Astrocyte of the spinal cord (primary cell): Measurements from ENCODE around the gene RFTN1.

Experiments
- DNase-seq: peaks from one replicate; pipeline ENCODE4 v3.0.0; 2011; ENCODE audit warnings: low read depth, low spot score
- H3K4me3 ChIP-seq: 2 replicates; pipeline ENCODE4 v1.5.1; 2011; ENCODE audit warnings: low read depth, mild to moderate bottlenecking, low read length, moderate library complexity
- in situ Hi-C: cut with HindIII; loops from 2 replicates; pipeline ENCODE4 v1.10.0; 2017; ENCODE audit warnings: low sequenced_read_pairs
- TF ChIP-seq, protein P1 (sequence below): IDR thresholded peaks from 2 replicates; pipeline ENCODE4 v1.5.1; 2012; ENCODE audit warnings: low read depth, mild to moderate bottlenecking, low read length, inconsistent platforms

RFTN1 gene

DNA sequence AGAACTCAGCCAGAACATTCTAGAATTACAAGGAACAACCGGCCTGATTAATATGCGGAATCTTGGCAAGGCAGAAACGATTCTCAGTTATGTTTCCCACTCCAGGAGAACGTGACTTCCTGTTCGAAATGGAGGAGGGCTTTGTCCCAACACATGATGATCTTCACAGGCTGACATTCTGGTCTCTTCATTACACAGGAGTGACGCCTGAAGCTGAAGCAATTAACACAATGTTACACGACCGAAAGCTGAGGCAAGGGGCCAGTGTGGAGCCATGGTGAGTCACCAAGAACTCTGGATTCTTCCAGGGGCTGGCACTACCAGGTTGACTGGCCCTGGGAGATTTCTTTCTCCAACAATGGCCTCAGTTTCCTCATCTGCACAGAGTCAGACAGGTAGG, 40.9 kb downstream of the RFTN1 start:
- no peak overlapping the region for H3K4me3 ChIP-seq
- TF ChIP-seq, protein P1, sequence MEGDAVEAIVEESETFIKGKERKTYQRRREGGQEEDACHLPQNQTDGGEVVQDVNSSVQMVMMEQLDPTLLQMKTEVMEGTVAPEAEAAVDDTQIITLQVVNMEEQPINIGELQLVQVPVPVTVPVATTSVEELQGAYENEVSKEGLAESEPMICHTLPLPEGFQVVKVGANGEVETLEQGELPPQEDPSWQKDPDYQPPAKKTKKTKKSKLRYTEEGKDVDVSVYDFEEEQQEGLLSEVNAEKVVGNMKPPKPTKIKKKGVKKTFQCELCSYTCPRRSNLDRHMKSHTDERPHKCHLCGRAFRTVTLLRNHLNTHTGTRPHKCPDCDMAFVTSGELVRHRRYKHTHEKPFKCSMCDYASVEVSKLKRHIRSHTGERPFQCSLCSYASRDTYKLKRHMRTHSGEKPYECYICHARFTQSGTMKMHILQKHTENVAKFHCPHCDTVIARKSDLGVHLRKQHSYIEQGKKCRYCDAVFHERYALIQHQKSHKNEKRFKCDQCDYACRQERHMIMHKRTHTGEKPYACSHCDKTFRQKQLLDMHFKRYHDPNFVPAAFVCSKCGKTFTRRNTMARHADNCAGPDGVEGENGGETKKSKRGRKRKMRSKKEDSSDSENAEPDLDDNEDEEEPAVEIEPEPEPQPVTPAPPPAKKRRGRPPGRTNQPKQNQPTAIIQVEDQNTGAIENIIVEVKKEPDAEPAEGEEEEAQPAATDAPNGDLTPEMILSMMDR, result no peak
- no peak for DNase-seq
- in situ Hi-C loops, result no loop called here

DNA sequence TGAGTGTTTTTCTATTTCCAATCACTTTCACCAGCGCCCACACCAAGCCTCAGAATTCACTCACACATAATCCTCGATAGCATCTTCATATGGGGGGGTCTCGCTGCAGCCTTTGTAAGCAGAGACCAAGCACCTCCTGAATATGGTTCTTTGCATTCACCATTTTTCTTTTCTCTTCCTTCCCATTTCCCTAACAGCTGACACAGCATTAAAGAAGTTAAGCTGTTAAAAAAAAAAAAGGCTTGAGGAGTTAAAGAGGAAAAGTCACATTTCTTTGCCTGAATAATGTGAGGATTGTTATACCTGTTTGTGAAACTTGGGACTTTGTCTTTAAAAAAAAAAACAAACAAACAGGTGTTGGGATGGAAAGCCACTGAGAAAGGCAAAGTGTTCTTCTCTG, 41.6 kb downstream of the RFTN1 start:
- H3K4me3 ChIP-seq, result no peak overlapping the region
- DNase-seq, result no peak
- in situ Hi-C loops, result no loop called here
- TF ChIP-seq, protein P1, result no peak

DNA sequence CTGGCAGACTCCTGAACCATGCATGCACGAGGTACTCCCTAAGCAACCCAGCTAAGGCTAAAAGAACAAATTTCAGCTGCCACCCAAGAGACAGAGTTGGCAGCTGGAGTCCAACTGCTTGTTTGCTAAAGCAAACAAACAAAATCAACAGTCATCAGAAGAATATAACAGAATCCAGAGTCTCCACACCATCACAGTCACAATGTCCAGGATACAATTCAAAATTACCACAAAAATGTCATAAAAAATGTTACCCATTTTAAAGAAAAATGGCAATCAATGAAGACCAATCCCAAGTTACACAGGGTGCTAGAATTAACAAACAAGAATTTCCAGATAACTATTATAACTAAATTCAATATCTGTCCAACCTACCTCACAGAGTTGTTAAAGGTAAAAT, 42.9 kb downstream of the RFTN1 start:
- TF ChIP-seq, protein P1, result no peak
- no peak overlapping the region for H3K4me3 ChIP-seq
- no peak for DNase-seq
- in situ Hi-C loops, result no loop called here

DNA sequence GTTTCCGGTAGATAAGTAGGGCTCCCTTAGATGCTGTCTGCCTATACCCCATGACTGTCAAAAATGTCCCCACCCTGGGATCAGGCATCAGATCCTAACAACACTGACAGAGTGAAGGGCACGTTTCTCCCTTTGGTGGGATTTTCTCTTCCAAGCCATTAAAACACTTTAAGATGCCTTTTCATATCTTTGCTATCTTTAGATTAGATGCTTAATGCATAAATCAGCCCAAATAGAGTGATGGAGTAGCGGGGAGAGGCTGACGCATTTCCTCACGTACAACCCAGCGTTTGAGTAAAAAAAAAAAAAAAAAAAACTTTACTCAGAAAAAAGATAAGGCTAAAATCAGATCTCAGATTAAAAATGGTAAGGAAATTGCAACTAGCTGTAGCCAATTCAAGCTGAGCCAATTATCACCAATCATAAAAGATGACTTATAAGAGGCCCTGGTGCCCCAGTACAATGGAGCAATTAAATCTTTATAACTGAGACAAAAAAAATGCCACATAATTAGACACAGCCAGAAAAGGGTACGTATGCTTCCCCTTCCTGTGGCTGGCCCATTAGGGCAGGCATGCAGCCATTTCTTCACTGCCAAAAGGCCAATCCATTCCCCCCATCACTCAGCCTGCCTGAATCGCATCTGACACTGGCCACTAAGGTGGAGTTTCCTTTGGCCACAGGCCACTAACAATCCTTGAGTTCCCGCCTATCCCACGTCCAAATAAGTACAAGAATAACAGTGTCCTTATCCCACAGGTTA, 45.0 kb downstream of the RFTN1 start:
- TF ChIP-seq, protein P1, result no peak
- no peak for DNase-seq
- in situ Hi-C loops, result no loop called here

DNA sequence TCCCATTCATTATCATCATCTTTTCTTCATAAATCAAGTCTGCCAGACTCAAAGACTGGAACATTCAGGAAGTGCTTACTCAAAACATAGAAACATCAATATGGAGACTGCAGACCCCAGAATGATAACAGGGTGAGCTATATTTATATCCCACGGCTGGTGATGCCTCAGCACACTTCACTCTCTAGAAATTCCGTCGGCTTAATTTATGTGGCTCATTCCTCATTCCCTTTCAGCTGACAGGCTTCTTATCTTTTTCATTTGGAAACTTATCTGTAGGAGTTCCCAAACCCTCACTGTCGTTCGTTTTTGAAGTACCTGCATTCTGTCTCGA, 45.5 kb downstream of the RFTN1 start:
- DNase-seq, result no peak
- in situ Hi-C loops, result no loop called here
- TF ChIP-seq, protein P1, result no peak
- H3K4me3 ChIP-seq, result no peak overlapping the region

More for the DNA sequence above, 45.0 kb downstream of the RFTN1 start:
- H3K4me3 ChIP-seq, result no peak overlapping the region

DNA sequence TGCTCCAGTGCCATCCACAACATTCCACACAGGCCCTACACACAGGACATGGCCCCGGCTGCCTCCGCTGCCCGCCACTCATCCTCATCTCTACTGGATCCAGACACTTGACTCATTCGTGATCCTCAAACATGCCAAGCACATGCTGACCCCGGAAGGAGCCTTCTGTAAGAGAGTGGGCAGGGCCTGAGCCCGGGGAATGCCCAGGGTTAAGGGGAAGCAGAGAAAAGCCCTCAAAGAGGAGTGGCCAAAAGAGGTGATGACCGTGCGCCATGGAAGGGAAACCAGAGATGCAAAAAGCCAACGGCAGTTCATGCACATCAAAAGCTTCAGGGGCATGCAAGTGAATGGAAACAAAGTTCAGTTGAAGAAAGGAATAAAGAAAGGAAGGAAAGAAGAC, 46.1 kb downstream of the RFTN1 start:
- in situ Hi-C loops, result no loop called here

More for the DNA sequence above, 46.1 kb downstream of the RFTN1 start:
- no peak for DNase-seq
- no peak overlapping the region for H3K4me3 ChIP-seq
- TF ChIP-seq, protein P1, result no peak
